Measurements from ENCODE around the gene DNM3. TPM values are rescaled to one million over a fixed set of nuclear protein-coding genes. Genes with fewer than 3 reads are reported as not detected.

The DNM3 gene
- total and polyA plus RNA-seq, 2 donors (not counting 1 experiment from before 2014, with no cell fraction given), result 1.0 to 1.3 TPM

DNA sequence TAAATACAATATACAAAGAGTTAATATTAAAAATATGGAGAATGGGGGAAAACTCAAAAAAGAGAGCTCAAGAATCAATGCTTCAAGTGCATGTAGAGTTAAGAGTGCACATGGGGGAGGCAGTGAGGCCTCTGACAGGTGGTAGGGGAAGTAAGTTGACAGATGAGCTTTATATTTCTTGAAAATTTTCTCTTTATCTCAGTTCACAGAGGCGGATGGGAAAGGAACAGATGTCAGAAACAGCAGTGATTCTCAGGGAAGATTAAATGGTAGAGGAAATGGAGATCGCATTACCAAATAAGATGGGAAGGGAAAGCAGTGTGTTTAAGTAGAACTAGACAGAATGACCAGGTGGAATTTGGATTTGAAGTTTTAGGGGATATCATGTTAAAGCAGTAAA, 379.1 kb downstream of the DNM3 start:
- no peak overlapping the region for H3K27ac Mint-ChIP-seq
- ATAC-seq (ENCODE audit: low read depth) (no peak), DNase-seq (no peak)
- Histone ChIP-seq H3K4me1 (ENCODE audit: control insufficient read depth in 2 of 2, insufficient read depth in 2 of 2, low read length in 2 of 2) (no peaks in the 10 kb centered on the region), H3K4me3 (ENCODE audit: control extremely low read depth in 1 of 5, extremely low read depth in 1 of 5, insufficient read depth in 1 of 5, low read depth in 2 of 5, low read length in 4 of 5) (no peak overlapping the region), H3K79me2 (ENCODE audit: control insufficient read depth, insufficient read depth, low read length) (no peaks in the 10 kb centered on the region), H3K27ac (ENCODE audit: low read length in 2 of 2) (no peak overlapping the region), H3K9me3 (ENCODE audit: control extremely low read depth in 1 of 3, control insufficient read depth in 2 of 3, insufficient read depth in 1 of 3, low read length in 2 of 3) (no peaks in the 10 kb centered on the region), H3K4me2 (replicated peaks; ENCODE audit: low read depth, low read length, poor library complexity, severe bottlenecking) (no peak overlapping the region), H3K9ac (ENCODE audit: low read length) (no peak overlapping the region), H3K27me3 (replicated peaks in 1 of 4; ENCODE audit: control extremely low read depth in 1 of 4, control insufficient read depth in 3 of 4, insufficient read depth in 4 of 4, low read length in 3 of 4) (no peaks in the 10 kb centered on the region), H4K20me1 (ENCODE audit: control insufficient read depth, insufficient read depth, low read length, poor library complexity, severe bottlenecking) (no peaks in the 10 kb centered on the region), H3K36me3 (replicated peaks in 1 of 2; ENCODE audit: control extremely low read depth in 1 of 2, control insufficient read depth in 1 of 2, extremely low read depth in 1 of 2, insufficient read depth in 2 of 2, low read length in 1 of 2) (no peaks in the 10 kb centered on the region), H2AFZ (ENCODE audit: insufficient read depth, low read depth, low read length, poor library complexity, severe bottlenecking) (no peak overlapping the region)
- CTCF ChIA-PET, result interaction anchor here (1.6 to 2.2 kb wide), 2 partner anchors 35 to 218 kb away, joined by 4 to 6 read pairs; no protein-coding TSS in a partner anchor
- POLR2A ChIA-PET, result no interaction called here
- no peak overlapping the region for H3K4me3 Mint-ChIP-seq
- intact Hi-C loops (cut with micrococcal nuclease), result no loop called here
- no peaks in the 10 kb centered on the region for H3K27me3 Mint-ChIP-seq
- TF ChIP-seq EZH2 (IDR thresholded peaks at IDR 0.05; ENCODE audit: borderline replicate concordance, insufficient read depth, low read depth, low read length, poor library complexity, severe bottlenecking) (no peak), CTCF (IDR thresholded peaks at IDR 0.05) (no peak)
- no CpG with 5 or more reads among the region's 2 CpGs for WGBS (ENCODE audit: insufficient coverage)
- no peaks in the 10 kb centered on the region for H3K9me3 Mint-ChIP-seq (ENCODE audit: insufficient read depth)
- H3K4me1 Mint-ChIP-seq, result peaks cover 9% of the 10 kb centered on the region

DNA sequence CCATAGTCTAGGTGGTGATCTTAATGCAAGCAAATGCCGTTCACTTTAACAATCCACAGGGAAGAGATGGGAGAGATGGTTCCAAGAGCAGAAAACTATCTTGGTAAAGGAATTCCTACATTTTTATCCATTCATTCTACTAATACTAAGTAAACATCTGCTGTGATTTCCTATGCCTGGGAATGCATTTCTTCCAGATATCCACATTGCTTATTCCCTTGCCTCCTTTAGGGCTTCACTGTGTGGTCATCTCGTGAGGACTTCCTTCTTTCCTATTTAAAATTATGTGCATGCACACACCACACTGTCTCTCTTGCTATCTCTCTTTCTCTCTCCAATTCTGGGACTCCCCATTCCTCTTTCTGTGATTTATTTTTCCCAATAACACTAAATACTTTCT, 380.1 kb downstream of the DNM3 start:
- Histone ChIP-seq H3K36me3 (replicated peaks in 1 of 2; ENCODE audit: control extremely low read depth in 1 of 2, control insufficient read depth in 1 of 2, extremely low read depth in 1 of 2, insufficient read depth in 2 of 2, low read length in 1 of 2) (no peaks in the 10 kb centered on the region), H2AFZ (ENCODE audit: insufficient read depth, low read depth, low read length, poor library complexity, severe bottlenecking) (no peak overlapping the region), H4K20me1 (ENCODE audit: control insufficient read depth, insufficient read depth, low read length, poor library complexity, severe bottlenecking) (no peaks in the 10 kb centered on the region), H3K9ac (ENCODE audit: low read length) (no peak overlapping the region), H3K27ac (ENCODE audit: low read length in 2 of 2) (no peak overlapping the region), H3K79me2 (ENCODE audit: control insufficient read depth, insufficient read depth, low read length) (no peaks in the 10 kb centered on the region), H3K9me3 (ENCODE audit: control extremely low read depth in 1 of 3, control insufficient read depth in 2 of 3, insufficient read depth in 1 of 3, low read length in 2 of 3) (no peaks in the 10 kb centered on the region), H3K4me2 (replicated peaks; ENCODE audit: low read depth, low read length, poor library complexity, severe bottlenecking) (no peak overlapping the region), H3K4me1 (ENCODE audit: control insufficient read depth in 2 of 2, insufficient read depth in 2 of 2, low read length in 2 of 2) (no peaks in the 10 kb centered on the region), H3K4me3 (ENCODE audit: control extremely low read depth in 1 of 5, extremely low read depth in 1 of 5, insufficient read depth in 1 of 5, low read depth in 2 of 5, low read length in 4 of 5) (no peak overlapping the region), H3K27me3 (replicated peaks in 1 of 4; ENCODE audit: control extremely low read depth in 1 of 4, control insufficient read depth in 3 of 4, insufficient read depth in 4 of 4, low read length in 3 of 4) (no peaks in the 10 kb centered on the region)
- ChIA-PET POLR2A (no interaction called here), CTCF (no interaction called here)
- ATAC-seq (ENCODE audit: low read depth) (no peak), DNase-seq (no peak)
- 89% methylated on average over 1 of the region's 2 CpGs for WGBS (ENCODE audit: insufficient coverage)
- Mint-ChIP-seq H3K4me3 (no peak overlapping the region), H3K27me3 (no peaks in the 10 kb centered on the region), H3K27ac (no peak overlapping the region), H3K9me3 (ENCODE audit: insufficient read depth) (no peaks in the 10 kb centered on the region), H3K4me1 (peaks cover 10% of the 10 kb centered on the region)
- intact Hi-C loops (cut with micrococcal nuclease), result no loop called here
- TF ChIP-seq EZH2 (IDR thresholded peaks at IDR 0.05; ENCODE audit: borderline replicate concordance, insufficient read depth, low read depth, low read length, poor library complexity, severe bottlenecking) (no peak), CTCF (IDR thresholded peaks at IDR 0.05) (no peak)
